B cell (primary cell): ENCODE measurements around the gene VPS11. TPM values are rescaled to one million over a fixed set of nuclear protein-coding genes. Genes with fewer than 3 reads are reported as not detected.

Experiments used
- ATAC-seq: fragments of 200-7000 bp; cut with Tn5 transposase; one replicate; pipeline ENCODE4 v1.10.0; 2021; ENCODE audit warnings: low read depth, mild to moderate bottlenecking, moderate number of reproducible peaks, moderate library complexity
- CTCF ChIA-PET: fragments of 350-600 bp; sonication (Branson Sonifier 250); formaldehyde crosslinking; loops from one replicate; lab custom pipeline; 2021; ENCODE audit warnings: antibody characterized with exemption, inconsistent platforms; lab: Charles Lee
- POLR2A ChIA-PET: fragments of 350-600 bp; sonication (Branson Sonifier 250); formaldehyde crosslinking; loops from one replicate; lab custom pipeline; 2021; ENCODE audit warnings: antibody characterized with exemption; lab: Charles Lee
- DNase-seq: peaks from one replicate; pipeline ENCODE4 v3.0.0; 2013
- H2AFZ ChIP-seq: 2 replicates; pipeline ENCODE4 v1.6.1; 2012; ENCODE audit warnings: mild to moderate bottlenecking, low read depth, low read length; ENCODE audit not compliant: insufficient read depth, poor library complexity, severe bottlenecking
- H3K27ac ChIP-seq, 2 donors: 1 replicate in 1 of 2; 2 replicates in 1 of 2; pipeline ENCODE4 v1.5.1; 2012 to 2013; ENCODE audit warnings: low read length in 2 of 2, mild to moderate bottlenecking in 2 of 2, moderate library complexity in 1 of 2
- H3K27me3 ChIP-seq, 4 experiments: fragments of 200-600 bp in 1 of 4; sonication (generic) in 1 of 4; replicated peaks in 1 of 4; 1 replicate in 2 of 4; 2 replicates in 2 of 4; pipeline versions ENCODE4 v1.6.1 to v1.7.0; 2013 to 2016; ENCODE audit warnings: low read length in 3 of 4, mild to moderate bottlenecking in 2 of 4, mixed read lengths in 1 of 4, moderate library complexity in 1 of 4; ENCODE audit not compliant: insufficient read depth in 4 of 4, control insufficient read depth in 3 of 4; ENCODE audit errors: control extremely low read depth in 1 of 4
- H3K36me3 ChIP-seq, 2 experiments: replicated peaks in 1 of 2; 1 replicate in 1 of 2; 2 replicates in 1 of 2; pipeline versions ENCODE4 v1.6.1 to v1.7.1; 2013; ENCODE audit warnings: low read length in 1 of 2; ENCODE audit not compliant: insufficient read depth in 2 of 2, control insufficient read depth in 1 of 2; ENCODE audit errors: control extremely low read depth in 1 of 2, extremely low read depth in 1 of 2
- H3K4me1 ChIP-seq, 2 donors: fragments of 200-600 bp in 1 of 2; sonication (generic) in 1 of 2; 1 replicate in 1 of 2; 2 replicates in 1 of 2; pipeline versions ENCODE4 v1.5.1 to v1.6.1; 2013 to 2017; ENCODE audit warnings: low read length in 2 of 2; ENCODE audit not compliant: control insufficient read depth in 2 of 2, insufficient read depth in 2 of 2
- H3K4me2 ChIP-seq: replicated peaks from 2 replicates; pipeline ENCODE3; 2012; ENCODE audit warnings: mild to moderate bottlenecking, low read depth, low read length; ENCODE audit not compliant: poor library complexity, severe bottlenecking
- H3K4me3 ChIP-seq, 5 experiments: fragments of 200-600 bp in 1 of 5; sonication (generic) in 1 of 5; 1 replicate in 3 of 5; 2 replicates in 2 of 5; pipeline versions ENCODE4 v1.5.1 to v1.7.0; 2011 to 2016; ENCODE audit warnings: low read length in 4 of 5, mild to moderate bottlenecking in 4 of 5, low read depth in 2 of 5, control low read depth in 1 of 5, moderate library complexity in 1 of 5; ENCODE audit not compliant: insufficient read depth in 1 of 5; ENCODE audit errors: control extremely low read depth in 1 of 5, extremely low read depth in 1 of 5
- H3K79me2 ChIP-seq: fragments of 200-600 bp; sonication (generic); one replicate; pipeline ENCODE4 v1.6.0; 2016; ENCODE audit warnings: low read length; ENCODE audit not compliant: control insufficient read depth, insufficient read depth
- H3K9ac ChIP-seq: fragments of 200-600 bp; sonication (generic); 2 replicates; pipeline ENCODE4 v1.6.1; 2017; ENCODE audit warnings: mild to moderate bottlenecking, low read length, moderate library complexity
- H3K9me3 ChIP-seq, 3 donors: one replicate each; pipeline versions ENCODE4 v1.6.1 to v1.7.1; 2013; ENCODE audit warnings: low read length in 2 of 3; ENCODE audit not compliant: control insufficient read depth in 2 of 3, insufficient read depth in 1 of 3; ENCODE audit errors: control extremely low read depth in 1 of 3
- H4K20me1 ChIP-seq: 2 replicates; pipeline ENCODE4 v1.6.0; 2012; ENCODE audit warnings: mild to moderate bottlenecking, low read length; ENCODE audit not compliant: insufficient read depth, control insufficient read depth, poor library complexity, severe bottlenecking
- H3K27ac Mint-ChIP-seq: one replicate; pipeline ENCODE4 v1.8.0; 2021; ENCODE audit warnings: mixed read lengths
- H3K27me3 Mint-ChIP-seq: one replicate; pipeline ENCODE4 v1.8.0; 2021; ENCODE audit warnings: mixed read lengths
- H3K4me1 Mint-ChIP-seq: one replicate; pipeline ENCODE4 v1.8.0; 2021; ENCODE audit warnings: mixed read lengths
- H3K4me3 Mint-ChIP-seq: one replicate; pipeline ENCODE4 v1.8.0; 2021; ENCODE audit warnings: mixed read lengths
- H3K9me3 Mint-ChIP-seq: one replicate; pipeline ENCODE4 v1.8.0; 2022; ENCODE audit warnings: mixed read lengths; ENCODE audit not compliant: insufficient read depth
- EZH2 ChIP-seq: IDR thresholded peaks from 2 replicates; pipeline ENCODE4 v1.6.1; 2012; ENCODE audit warnings: borderline replicate concordance, low read depth, mild to moderate bottlenecking, moderate library complexity, low read length; ENCODE audit not compliant: insufficient read depth, poor library complexity, severe bottlenecking
- WGBS: methylation state at CpG from one replicate; pipeline ENCODE4 v1.1.5; 2013; ENCODE audit warnings: missing lambda C conversion rate; ENCODE audit not compliant: insufficient coverage; 5-methylcytosine and 5-hydroxymethylcytosine counted together
- intact Hi-C: fragments of 100-400 bp; cut with micrococcal nuclease; formaldehyde crosslinking; loops from one replicate; pipeline ENCODE4 v1.10.0; 2022
- polyA plus RNA-seq: library from polyadenylated mRNA; depleted of rRNA; stranded (reverse); fragments of >200 nt; gene quantifications from 2 replicates; pipeline ENCODE4 v1.2.3, GENCODE V29; 2012
- total RNA-seq, 2 donors: library from RNA; stranded (reverse); fragments of 120-200 nt in 1 of 2; gene quantifications; 1 replicate in 1 of 2; 2 replicates in 1 of 2; pipeline versions ENCODE4 v1.2.3 to v1.2.4, GENCODE V29; 2013 to 2022
- TF ChIP-seq, protein P1 (sequence below): fragments of 200-600 bp; IDR thresholded peaks from one replicate; pipeline ENCODE4 v1.8.0; 2022; ENCODE audit warnings: antibody characterized with exemption, mild to moderate bottlenecking

The VPS11 gene
- total and polyA plus RNA-seq, 2 donors (not counting 1 experiment from before 2014, with no cell fraction given) = 35.7 to 64.7 TPM

DNA sequence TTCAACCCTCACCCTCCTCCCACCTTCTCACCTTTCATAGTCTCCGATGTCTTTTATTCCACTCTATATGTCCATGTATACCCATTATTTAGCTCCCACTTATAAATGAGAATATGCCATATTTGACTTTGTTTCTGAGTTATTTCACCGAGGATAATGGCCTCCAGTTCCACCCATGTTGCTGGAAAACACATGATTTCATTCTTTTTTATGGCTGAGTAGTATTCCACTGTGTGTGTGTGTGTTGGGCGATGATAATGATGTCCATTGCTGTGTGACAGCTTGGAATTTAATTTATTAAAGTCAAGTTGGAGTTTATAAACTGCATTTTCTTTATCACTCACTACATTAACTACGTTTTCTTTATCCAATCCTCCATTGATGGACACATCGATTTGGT, 50.6 kb downstream of the VPS11 start:
- WGBS = no CpG with 5 or more reads among the region's 5 CpGs
- POLR2A ChIA-PET = interaction anchor here (0.6 to 1.1 kb wide), 2 partner anchors 23 to 165 kb away, joined by 3 to 12 read pairs; a partner anchor contains a TSS
- TF ChIP-seq, protein P1, sequence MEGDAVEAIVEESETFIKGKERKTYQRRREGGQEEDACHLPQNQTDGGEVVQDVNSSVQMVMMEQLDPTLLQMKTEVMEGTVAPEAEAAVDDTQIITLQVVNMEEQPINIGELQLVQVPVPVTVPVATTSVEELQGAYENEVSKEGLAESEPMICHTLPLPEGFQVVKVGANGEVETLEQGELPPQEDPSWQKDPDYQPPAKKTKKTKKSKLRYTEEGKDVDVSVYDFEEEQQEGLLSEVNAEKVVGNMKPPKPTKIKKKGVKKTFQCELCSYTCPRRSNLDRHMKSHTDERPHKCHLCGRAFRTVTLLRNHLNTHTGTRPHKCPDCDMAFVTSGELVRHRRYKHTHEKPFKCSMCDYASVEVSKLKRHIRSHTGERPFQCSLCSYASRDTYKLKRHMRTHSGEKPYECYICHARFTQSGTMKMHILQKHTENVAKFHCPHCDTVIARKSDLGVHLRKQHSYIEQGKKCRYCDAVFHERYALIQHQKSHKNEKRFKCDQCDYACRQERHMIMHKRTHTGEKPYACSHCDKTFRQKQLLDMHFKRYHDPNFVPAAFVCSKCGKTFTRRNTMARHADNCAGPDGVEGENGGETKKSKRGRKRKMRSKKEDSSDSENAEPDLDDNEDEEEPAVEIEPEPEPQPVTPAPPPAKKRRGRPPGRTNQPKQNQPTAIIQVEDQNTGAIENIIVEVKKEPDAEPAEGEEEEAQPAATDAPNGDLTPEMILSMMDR = no peak
- no peak for TF ChIP-seq EZH2
- no peaks in the 10 kb centered on the region for H3K9me3 ChIP-seq
- H3K4me3 Mint-ChIP-seq = no peak overlapping the region
- H3K9me3 Mint-ChIP-seq = no peaks in the 10 kb centered on the region
- DNase-seq = no peak
- peaks cover 10% of the 10 kb centered on the region for H4K20me1 ChIP-seq
- CTCF ChIA-PET = interaction anchor here (0.5 to 1.1 kb wide), 3 partner anchors 9 to 78 kb away, joined by 3 to 4 read pairs (median 3); no protein-coding TSS in a partner anchor
- H3K9ac ChIP-seq = no peak overlapping the region
- no peak overlapping the region for H3K4me3 ChIP-seq
- H3K36me3 ChIP-seq = peaks cover 0 to 9% of the 10 kb centered on the region in 2 experiments
- no peak overlapping the region for H3K27ac Mint-ChIP-seq
- H3K27me3 ChIP-seq = no peaks in the 10 kb centered on the region
- no peak for ATAC-seq
- peaks cover 18% of the 10 kb centered on the region for H3K79me2 ChIP-seq
- peaks cover 15 to 25% of the 10 kb centered on the region in 2 donors for H3K4me1 ChIP-seq
- no peak overlapping the region for H3K27ac ChIP-seq
- peaks cover 32% of the 10 kb centered on the region for H3K4me1 Mint-ChIP-seq
- no peaks in the 10 kb centered on the region for H3K27me3 Mint-ChIP-seq
- H3K4me2 ChIP-seq = no peak overlapping the region
- no peak overlapping the region for H2AFZ ChIP-seq
- intact Hi-C loops = no loop called here

DNA sequence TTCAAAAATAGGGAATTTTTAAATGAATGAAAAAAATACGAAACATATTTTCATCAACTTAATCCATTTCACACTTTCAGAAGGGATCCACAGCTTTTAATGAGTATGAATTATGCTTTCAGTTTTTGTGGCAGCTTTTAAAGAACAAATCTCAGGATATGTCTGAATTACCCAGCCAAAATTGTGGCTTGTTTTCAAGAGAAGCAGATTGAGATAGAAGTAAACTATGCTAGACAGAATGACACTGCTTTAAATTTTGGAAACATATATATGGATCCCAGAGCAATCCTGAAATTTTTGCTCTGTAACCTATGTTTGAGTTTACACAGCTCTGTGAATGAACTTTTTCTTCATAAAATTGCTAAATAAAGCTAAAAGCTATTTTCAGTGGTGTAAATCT, 51.3 kb downstream of the VPS11 start:
- Histone ChIP-seq H3K4me3 (no peak overlapping the region), H4K20me1 (peaks cover 10% of the 10 kb centered on the region), H3K27me3 (no peaks in the 10 kb centered on the region), H3K79me2 (peaks cover 26% of the 10 kb centered on the region), H3K4me1 (peaks cover 15 to 25% of the 10 kb centered on the region in 2 donors), H3K4me2 (no peak overlapping the region), H3K36me3 (peaks cover 0 to 5% of the 10 kb centered on the region in 2 experiments), H3K9me3 (no peaks in the 10 kb centered on the region), H3K9ac (no peak overlapping the region), H3K27ac (no peak overlapping the region), H2AFZ (no peak overlapping the region)
- ChIA-PET CTCF (interaction anchor here (0.6 to 1.1 kb wide), 2 partner anchors 9 to 24 kb away, joined by 3 to 4 read pairs; a partner anchor contains a TSS), POLR2A (interaction anchor here (0.6 to 1.1 kb wide), 4 partner anchors 24 to 267 kb away, joined by 3 to 12 read pairs (median 4); a partner anchor contains a TSS)
- no peak overlapping the region for H3K27ac Mint-ChIP-seq
- TF ChIP-seq, protein P1 = no peak
- no peak for TF ChIP-seq EZH2
- WGBS = no CpG with 5 or more reads among the region's 1 CpG
- H3K27me3 Mint-ChIP-seq = no peaks in the 10 kb centered on the region
- H3K4me3 Mint-ChIP-seq = no peak overlapping the region
- peaks cover 33% of the 10 kb centered on the region for H3K4me1 Mint-ChIP-seq
- ATAC-seq (no peak), DNase-seq (no peak)
- H3K9me3 Mint-ChIP-seq = no peaks in the 10 kb centered on the region
- intact Hi-C loops = no loop called here
